ENCODE results near the gene VLDLR.

Gene VLDLR

GRCh38 chr9:2622461-2623287 lies 1.1 kb downstream of the VLDLR start:
- no peak for DNase-seq

- no peak for DNase-seq
Observed at GRCh38 chr9:2623288-2624050, 1.9 kb downstream of the VLDLR start.

GRCh38 chr9:2624051-2624682 lies 2.6 kb downstream of the VLDLR start:
- no peak for DNase-seq

- no peak for DNase-seq
Observed at GRCh38 chr9:2625427-2625826, 3.8 kb downstream of the VLDLR start.

GRCh38 chr9:2628919-2629318 lies 7.3 kb downstream of the VLDLR start:
- no peak for DNase-seq

GRCh38 chr9:2630158-2630557 lies 8.6 kb downstream of the VLDLR start:
- no peak for DNase-seq

- DNase-seq, result no peak
Observed at GRCh38 chr9:2631263-2631662, 9.7 kb downstream of the VLDLR start.

GRCh38 chr9:2634153-2634552 lies 12.6 kb downstream of the VLDLR start:
- DNase-seq, result no peak

- no peak for DNase-seq
Observed at GRCh38 chr9:2634818-2635217, 13.2 kb downstream of the VLDLR start.

GRCh38 chr9:2635922-2636321 lies 14.3 kb downstream of the VLDLR start:
- no peak for DNase-seq

GRCh38 chr9:2637390-2637789 lies 15.8 kb downstream of the VLDLR start:
- no peak for DNase-seq

- DNase-seq, result no peak
Observed at GRCh38 chr9:2638871-2639673, 17.5 kb downstream of the VLDLR start.

GRCh38 chr9:2639786-2640185 lies 18.2 kb downstream of the VLDLR start:
- no peak for DNase-seq

GRCh38 chr9:2640570-2640969 lies 19.0 kb downstream of the VLDLR start:
- no peak for DNase-seq

GRCh38 chr9:2641033-2641432 lies 19.4 kb downstream of the VLDLR start:
- DNase-seq, result no peak

GRCh38 chr9:2642068-2642467 lies 20.5 kb downstream of the VLDLR start:
- no peak for DNase-seq

- DNase-seq, result no peak
Observed at GRCh38 chr9:2645569-2645968, 24.0 kb downstream of the VLDLR start.

- no peak for DNase-seq
Observed at GRCh38 chr9:2655411-2655901, 33.9 kb downstream of the VLDLR start.

- DNase-seq, result no peak
Observed at GRCh38 chr9:2657427-2657826, 35.8 kb downstream of the VLDLR start.

GRCh38 chr9:2662496-2662895 lies 40.9 kb downstream of the VLDLR start:
- no peak for DNase-seq

- DNase-seq, result no peak
Observed at GRCh38 chr9:2663461-2664173, 42.0 kb downstream of the VLDLR start.
